ENCODE results near the gene GTPBP6. TPM values are rescaled to one million over a fixed set of nuclear protein-coding genes. Genes with fewer than 3 reads are reported as not detected.

GTPBP6 gene
- total RNA-seq, 1 donor from 2014 or later: 49.9 TPM

DNA sequence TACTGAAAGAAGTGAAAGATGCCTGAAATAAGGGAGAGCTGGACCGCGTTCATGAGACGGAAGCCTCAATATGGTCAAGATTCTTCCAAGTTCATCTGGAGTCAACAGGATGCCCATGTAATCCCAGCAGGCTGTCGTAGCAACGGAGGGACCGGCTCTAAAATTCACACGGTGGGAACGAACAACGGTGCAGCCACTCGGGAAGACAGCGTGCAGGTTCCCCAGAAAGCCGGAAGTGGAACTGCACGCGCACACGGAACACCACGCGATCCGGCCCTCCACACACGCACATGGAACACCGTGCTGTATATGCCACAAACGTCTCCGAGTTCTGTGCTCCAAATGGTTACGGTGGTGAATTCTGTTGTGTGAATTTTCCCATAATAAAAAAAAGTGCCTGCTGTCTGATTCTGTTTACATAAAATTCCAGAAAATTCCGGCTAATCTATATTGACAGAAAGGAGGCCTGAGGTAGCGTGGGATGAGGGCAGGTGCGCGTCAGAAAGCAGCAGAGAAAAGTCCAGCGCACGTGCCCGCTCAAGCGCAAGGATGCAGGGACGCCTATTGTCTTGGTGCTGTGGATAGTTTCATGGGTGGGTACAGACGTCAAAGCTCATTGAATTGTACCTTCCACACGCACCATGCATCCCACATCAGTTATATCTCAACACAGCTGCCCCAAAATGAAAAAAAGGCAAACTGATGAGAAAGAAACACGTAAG, 36.9 kb upstream of the GTPBP6 start:
- H3K36me3 Mint-ChIP-seq (ENCODE audit: unreplicated experiment): peaks cover 25% of the 10 kb centered on the region
- no peak for DNase-seq (ENCODE audit: extremely low spot score, unreplicated experiment)
- TF ChIP-seq, protein P1, sequence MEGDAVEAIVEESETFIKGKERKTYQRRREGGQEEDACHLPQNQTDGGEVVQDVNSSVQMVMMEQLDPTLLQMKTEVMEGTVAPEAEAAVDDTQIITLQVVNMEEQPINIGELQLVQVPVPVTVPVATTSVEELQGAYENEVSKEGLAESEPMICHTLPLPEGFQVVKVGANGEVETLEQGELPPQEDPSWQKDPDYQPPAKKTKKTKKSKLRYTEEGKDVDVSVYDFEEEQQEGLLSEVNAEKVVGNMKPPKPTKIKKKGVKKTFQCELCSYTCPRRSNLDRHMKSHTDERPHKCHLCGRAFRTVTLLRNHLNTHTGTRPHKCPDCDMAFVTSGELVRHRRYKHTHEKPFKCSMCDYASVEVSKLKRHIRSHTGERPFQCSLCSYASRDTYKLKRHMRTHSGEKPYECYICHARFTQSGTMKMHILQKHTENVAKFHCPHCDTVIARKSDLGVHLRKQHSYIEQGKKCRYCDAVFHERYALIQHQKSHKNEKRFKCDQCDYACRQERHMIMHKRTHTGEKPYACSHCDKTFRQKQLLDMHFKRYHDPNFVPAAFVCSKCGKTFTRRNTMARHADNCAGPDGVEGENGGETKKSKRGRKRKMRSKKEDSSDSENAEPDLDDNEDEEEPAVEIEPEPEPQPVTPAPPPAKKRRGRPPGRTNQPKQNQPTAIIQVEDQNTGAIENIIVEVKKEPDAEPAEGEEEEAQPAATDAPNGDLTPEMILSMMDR (IDR thresholded peaks at IDR 0.05): no peak
- H3K4me1 Mint-ChIP-seq (ENCODE audit: unreplicated experiment): peaks cover 5% of the 10 kb centered on the region
- no peaks in the 10 kb centered on the region for H3K27me3 Mint-ChIP-seq (ENCODE audit: unreplicated experiment)
- no peaks in the 10 kb centered on the region for H3K9me3 Mint-ChIP-seq (ENCODE audit: unreplicated experiment)
- no peak overlapping the region for H3K4me3 Mint-ChIP-seq (ENCODE audit: unreplicated experiment)
- H3K27ac Mint-ChIP-seq (ENCODE audit: unreplicated experiment): no peak overlapping the region

DNA sequence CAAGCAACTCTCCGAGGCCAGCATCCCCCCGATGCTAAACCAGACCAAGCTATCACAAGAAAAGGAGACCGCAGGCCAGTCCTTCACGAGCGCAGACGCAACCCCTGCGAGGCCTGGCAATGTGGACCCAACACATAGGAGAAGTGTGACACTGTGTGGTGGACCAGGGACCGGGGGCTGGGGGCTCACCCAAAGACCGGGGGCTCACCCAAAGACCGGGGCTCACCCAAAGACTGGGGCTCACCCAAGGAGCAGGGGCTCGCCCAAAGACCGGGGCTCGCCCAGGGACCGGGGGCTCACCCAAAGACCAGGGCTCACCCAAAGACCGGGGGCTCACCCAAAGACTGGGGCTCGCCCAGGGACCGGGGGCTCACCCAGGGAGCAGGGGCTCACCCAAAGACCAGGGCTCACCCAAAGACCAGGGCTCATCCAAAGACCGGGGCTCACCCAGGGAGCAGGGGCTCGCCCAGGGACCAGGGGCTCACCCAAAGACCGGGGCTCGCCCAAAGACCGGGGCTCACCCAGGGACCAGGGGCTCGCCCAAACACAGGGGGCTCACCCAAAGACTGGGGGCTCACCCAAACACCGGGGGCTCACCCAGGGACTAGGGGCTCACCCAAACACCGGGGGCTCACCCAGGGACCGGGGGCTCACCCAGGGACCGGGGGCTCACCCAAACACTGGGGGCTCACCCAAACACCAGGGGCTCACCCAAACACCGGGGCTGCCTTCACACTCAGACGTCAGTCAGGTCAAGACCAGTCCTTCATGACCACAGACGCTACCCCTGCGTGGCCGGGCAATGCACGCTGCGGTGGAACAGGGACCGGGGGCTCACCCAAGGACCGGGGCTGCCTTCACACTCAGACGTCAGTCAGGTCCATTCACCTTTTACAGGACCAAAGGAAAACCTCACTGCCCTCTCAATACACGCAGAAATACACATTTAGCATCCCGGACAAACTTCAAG, 35.3 kb upstream of the GTPBP6 start:
- TF ChIP-seq, protein P1 (IDR thresholded peaks at IDR 0.05): no peak
- H3K4me1 Mint-ChIP-seq (ENCODE audit: unreplicated experiment): peaks cover 6% of the 10 kb centered on the region
- H3K27ac Mint-ChIP-seq (ENCODE audit: unreplicated experiment): no peak overlapping the region
- H3K4me3 Mint-ChIP-seq (ENCODE audit: unreplicated experiment): no peak overlapping the region
- H3K36me3 Mint-ChIP-seq (ENCODE audit: unreplicated experiment): peaks cover 16% of the 10 kb centered on the region
- no peak for DNase-seq (ENCODE audit: extremely low spot score, unreplicated experiment)
- H3K27me3 Mint-ChIP-seq (ENCODE audit: unreplicated experiment): no peaks in the 10 kb centered on the region
- H3K9me3 Mint-ChIP-seq (ENCODE audit: unreplicated experiment): no peaks in the 10 kb centered on the region

DNA sequence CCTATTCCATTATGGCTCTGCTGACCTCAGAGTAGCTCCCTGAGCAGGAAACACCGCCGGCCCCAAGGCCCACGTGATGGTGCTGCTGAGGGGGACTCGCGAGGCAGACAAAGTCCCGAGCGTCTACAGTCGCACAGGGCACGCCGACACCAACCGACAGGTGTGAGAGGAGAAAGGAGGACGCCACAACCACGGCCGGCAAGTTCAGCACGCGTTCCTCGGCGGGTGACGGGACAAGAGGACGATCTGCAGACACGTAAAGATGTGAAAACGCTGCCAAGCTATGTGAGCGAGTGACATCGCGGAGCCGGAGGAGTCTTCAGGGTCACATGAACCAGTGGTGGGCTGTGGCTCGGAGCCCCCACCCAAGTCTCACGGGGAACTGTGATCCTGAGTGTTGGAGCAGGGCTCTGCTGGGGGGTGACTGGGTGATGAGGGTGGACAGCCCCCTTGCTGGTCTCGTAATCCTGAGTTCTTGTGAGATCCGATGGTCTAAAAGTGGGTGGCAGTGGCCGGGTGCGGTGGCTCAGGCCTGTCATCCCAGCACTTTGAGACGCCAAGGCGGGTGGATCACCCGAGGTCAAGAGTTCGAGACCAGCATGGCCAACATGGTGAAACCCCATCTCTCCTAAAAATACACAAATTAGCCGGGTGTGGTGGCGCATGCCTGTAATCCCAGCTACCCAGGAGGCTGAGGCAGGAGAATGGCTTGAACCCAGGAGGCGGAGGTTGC, 34.2 kb upstream of the GTPBP6 start:
- peaks cover 10% of the 10 kb centered on the region for H3K4me1 Mint-ChIP-seq (ENCODE audit: unreplicated experiment)
- no peak overlapping the region for H3K27ac Mint-ChIP-seq (ENCODE audit: unreplicated experiment)
- H3K9me3 Mint-ChIP-seq (ENCODE audit: unreplicated experiment): no peaks in the 10 kb centered on the region
- H3K4me3 Mint-ChIP-seq (ENCODE audit: unreplicated experiment): no peak overlapping the region
- H3K27me3 Mint-ChIP-seq (ENCODE audit: unreplicated experiment): no peaks in the 10 kb centered on the region
- TF ChIP-seq, protein P1 (IDR thresholded peaks at IDR 0.05): no peak
- peaks cover 10% of the 10 kb centered on the region for H3K36me3 Mint-ChIP-seq (ENCODE audit: unreplicated experiment)
- peak; percentile 82 for DNase-seq (ENCODE audit: extremely low spot score, unreplicated experiment)

DNA sequence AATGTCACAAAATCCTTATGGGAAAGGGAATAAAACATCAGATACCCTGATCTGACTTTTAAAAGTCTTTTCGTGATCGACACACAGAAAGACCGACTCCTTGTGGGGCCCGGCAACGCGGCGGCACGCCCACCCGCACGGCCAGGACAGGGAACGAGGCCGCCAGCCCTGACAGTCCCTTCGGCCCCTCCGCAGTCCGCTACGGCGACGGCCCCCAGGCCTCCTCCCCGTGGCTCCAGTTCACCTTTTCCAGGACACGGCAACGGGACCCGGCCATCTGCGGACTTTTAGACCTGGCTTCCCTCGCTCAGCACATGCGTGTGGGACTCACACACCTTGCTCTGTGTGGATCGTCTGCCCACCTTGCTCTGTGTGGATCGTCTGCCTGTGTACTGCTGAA, 33.6 kb upstream of the GTPBP6 start:
- H3K9me3 Mint-ChIP-seq (ENCODE audit: unreplicated experiment): no peaks in the 10 kb centered on the region
- no peaks in the 10 kb centered on the region for H3K27me3 Mint-ChIP-seq (ENCODE audit: unreplicated experiment)
- TF ChIP-seq, protein P1 (IDR thresholded peaks at IDR 0.05): no peak
- H3K4me3 Mint-ChIP-seq (ENCODE audit: unreplicated experiment): no peak overlapping the region
- DNase-seq (ENCODE audit: extremely low spot score, unreplicated experiment): peak; percentile 81
- H3K36me3 Mint-ChIP-seq (ENCODE audit: unreplicated experiment): peaks cover 5% of the 10 kb centered on the region
- H3K27ac Mint-ChIP-seq (ENCODE audit: unreplicated experiment): no peak overlapping the region
- peaks cover 7% of the 10 kb centered on the region for H3K4me1 Mint-ChIP-seq (ENCODE audit: unreplicated experiment)

Measured in osteocyte (in vitro differentiated cells).